RWPE1 (cell line): ENCODE measurements around the gene ELK3.

ENCODE experiments used
- CTCF ChIA-PET: fragments of 350-600 bp; sonication (Branson Sonifier 250); formaldehyde crosslinking; extraction: SDS; loops from one replicate; lab custom pipeline; 2021; lab: Yijun Ruan, JAX
- POLR2A ChIA-PET: fragments of 400-600 bp; formaldehyde crosslinking; extraction: SDS; loops from one replicate; lab custom pipeline; 2020; ENCODE audit warnings: antibody characterized with exemption; ENCODE audit not compliant: low non-redundant PET; lab: Yijun Ruan, JAX
- DNase-seq: peaks from one replicate; pipeline ENCODE4 v3.0.0; 2012; ENCODE audit warnings: low spot score
- H3K27ac ChIP-seq: fragments of 450-650 bp; 2 replicates; pipeline ENCODE4 v1.5.1; 2017
- TF ChIP-seq, protein P1 (sequence below): fragments of 450-650 bp; conservative IDR thresholded peaks from 2 replicates; pipeline ENCODE4 v1.5.1; 2017; ENCODE audit warnings: low read depth, mild to moderate bottlenecking

ELK3 gene

DNA sequence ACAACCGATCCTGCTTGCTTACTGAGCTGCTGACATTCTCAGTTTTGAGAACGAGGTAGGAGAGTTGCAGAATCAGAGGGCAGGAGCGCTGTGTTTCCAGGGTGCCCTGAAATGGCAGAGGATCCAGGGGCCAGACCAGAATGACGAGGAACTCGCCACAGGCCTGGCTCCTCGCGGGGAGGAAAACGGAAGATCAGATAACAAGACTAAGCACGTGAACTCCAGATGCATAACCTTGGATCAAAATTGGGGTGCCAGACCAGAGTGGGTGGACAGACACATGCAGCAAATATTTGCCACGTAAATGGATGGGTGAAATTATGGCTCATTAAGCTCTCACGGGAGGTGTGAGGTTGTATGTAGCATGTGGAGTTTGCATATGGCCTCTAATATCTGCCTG is 46.5 kb downstream of the ELK3 start:
- H3K27ac ChIP-seq = peak overlapping the region; percentile 41
- ChIA-PET CTCF (interaction anchor here (0.6 kb wide), 1 partner anchor 178 kb away, joined by 4 read pairs; no protein-coding TSS in a partner anchor), POLR2A (no interaction called here)
- TF ChIP-seq, protein P1, sequence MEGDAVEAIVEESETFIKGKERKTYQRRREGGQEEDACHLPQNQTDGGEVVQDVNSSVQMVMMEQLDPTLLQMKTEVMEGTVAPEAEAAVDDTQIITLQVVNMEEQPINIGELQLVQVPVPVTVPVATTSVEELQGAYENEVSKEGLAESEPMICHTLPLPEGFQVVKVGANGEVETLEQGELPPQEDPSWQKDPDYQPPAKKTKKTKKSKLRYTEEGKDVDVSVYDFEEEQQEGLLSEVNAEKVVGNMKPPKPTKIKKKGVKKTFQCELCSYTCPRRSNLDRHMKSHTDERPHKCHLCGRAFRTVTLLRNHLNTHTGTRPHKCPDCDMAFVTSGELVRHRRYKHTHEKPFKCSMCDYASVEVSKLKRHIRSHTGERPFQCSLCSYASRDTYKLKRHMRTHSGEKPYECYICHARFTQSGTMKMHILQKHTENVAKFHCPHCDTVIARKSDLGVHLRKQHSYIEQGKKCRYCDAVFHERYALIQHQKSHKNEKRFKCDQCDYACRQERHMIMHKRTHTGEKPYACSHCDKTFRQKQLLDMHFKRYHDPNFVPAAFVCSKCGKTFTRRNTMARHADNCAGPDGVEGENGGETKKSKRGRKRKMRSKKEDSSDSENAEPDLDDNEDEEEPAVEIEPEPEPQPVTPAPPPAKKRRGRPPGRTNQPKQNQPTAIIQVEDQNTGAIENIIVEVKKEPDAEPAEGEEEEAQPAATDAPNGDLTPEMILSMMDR = no peak
- DNase-seq = no peak

GRCh38 chr12:96241431-96241830 is 47.3 kb downstream of the ELK3 start:
- peak overlapping the region; percentile 39 for H3K27ac ChIP-seq
- no peak for DNase-seq
- POLR2A ChIA-PET = no interaction called here
- CTCF ChIA-PET = interaction anchor here (0.5 kb wide), 1 partner anchor 171 kb away, joined by 3 read pairs; no protein-coding TSS in a partner anchor
- TF ChIP-seq, protein P1 = no peak

DNA sequence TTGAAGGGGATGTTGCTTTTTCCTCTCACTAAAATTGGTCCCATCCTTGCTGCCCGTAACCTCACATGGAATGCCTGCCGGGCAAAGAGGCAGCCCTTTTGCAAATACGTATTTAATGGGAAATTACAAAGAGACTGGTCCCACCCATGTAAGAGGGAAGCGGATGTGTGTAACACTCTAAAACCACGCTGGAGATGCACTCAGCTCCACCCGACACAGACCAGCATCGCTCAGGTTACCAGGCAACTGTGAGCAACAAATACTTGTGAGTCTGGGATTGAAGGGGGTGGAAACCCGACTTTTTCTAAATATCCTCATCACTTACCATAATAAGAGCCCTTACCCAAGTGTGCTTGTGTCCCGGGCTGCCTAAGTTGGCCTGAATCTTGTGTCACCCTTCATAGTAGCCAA is 47.7 kb downstream of the ELK3 start:
- ChIA-PET CTCF (interaction anchor here (0.5 kb wide), 1 partner anchor 1264 kb away, joined by 4 read pairs; no protein-coding TSS in a partner anchor), POLR2A (no interaction called here)
- peak overlapping the region; percentile 39 for H3K27ac ChIP-seq
- TF ChIP-seq, protein P1 = no peak
- DNase-seq = no peak

DNA sequence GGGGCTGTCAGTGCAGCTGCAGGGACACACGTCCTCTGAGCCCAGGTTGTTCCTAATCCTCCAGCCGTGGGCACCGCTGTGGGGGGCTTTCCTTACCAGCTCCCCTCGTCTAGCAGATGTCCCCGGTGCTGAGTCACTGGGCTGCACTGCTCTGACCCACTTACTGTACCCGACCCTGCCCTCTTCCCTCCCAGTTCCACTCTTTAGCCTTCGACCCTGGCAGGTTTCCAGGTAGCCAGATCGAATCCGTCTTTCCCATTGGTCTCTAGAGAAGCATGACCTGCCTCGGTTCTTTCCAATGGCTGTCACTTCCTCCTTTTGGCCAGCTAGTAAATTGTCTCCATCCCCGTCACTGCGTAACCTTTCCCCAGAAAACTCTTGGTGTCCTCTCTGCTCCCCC is 48.4 kb downstream of the ELK3 start:
- ChIA-PET CTCF (no interaction called here), POLR2A (no interaction called here)
- TF ChIP-seq, protein P1 = no peak
- peak overlapping the region; percentile 41 for H3K27ac ChIP-seq
- no peak for DNase-seq

GRCh38 chr12:96244826-96245225 is 50.7 kb downstream of the ELK3 start:
- CTCF ChIA-PET = no interaction called here
- POLR2A ChIA-PET = no interaction called here
- DNase-seq = no peak
- no peak overlapping the region for H3K27ac ChIP-seq
- TF ChIP-seq, protein P1 = no peak

GRCh38 chr12:96246926-96247505 is 52.8 kb downstream of the ELK3 start:
- TF ChIP-seq, protein P1 = no peak
- DNase-seq = no peak
- CTCF ChIA-PET = no interaction called here
- POLR2A ChIA-PET = no interaction called here
- H3K27ac ChIP-seq = peak overlapping the region; percentile 16; the same call in 1 of the 2 replicates
